GM19023 (cell line): ENCODE results near the gene CFLAR.
A peak's percentile ranks its signal among the peaks of the same experiment; 100 is the strongest.
"Not testable (repeated sequence)": the region's sequence is repeated elsewhere in the genome, so short reads cannot be mapped to it uniquely, and the experiment has no call there.

Experiments used
- ATAC-seq: cut with Tn5 transposase; IDR thresholded peaks from one replicate; pipeline ENCODE4 v1.9.1; 2021; ENCODE audit warnings: mild to moderate bottlenecking, moderate library complexity; ENCODE audit not compliant: unreplicated experiment

Gene CFLAR

GRCh38 chr2:201116115-201116958 is at the start of gene CFLAR:
TSS of gene CFLAR (plus strand) at chr2:201116164. CDS start at chr2:201129866, 13,702 bp downstream.
- peak; percentile 42 for ATAC-seq

GRCh38 chr2:201070948-201071478 is 45.0 kb upstream of the CFLAR start:
- peak; percentile 28 for ATAC-seq

- ATAC-seq, result peak; percentile 99
Observed at GRCh38 chr2:201071479-201072200, 44.3 kb upstream of the CFLAR start, which contains the start of the genes HYCC2 and NDUFB3. TSS of gene HYCC2 (minus strand) at chr2:201071671. CDS start at chr2:201024009, 47,662 bp downstream. TSS of gene NDUFB3 (plus strand) at chr2:201072001. CDS start at chr2:201078883, 6,882 bp downstream.

- no peak for ATAC-seq
Observed at GRCh38 chr2:201072201-201072530, 43.8 kb upstream of the CFLAR start.

- ATAC-seq, result no peak
Observed at GRCh38 chr2:201073071-201073470, 42.9 kb upstream of the CFLAR start.

- ATAC-seq, result no peak
Observed at GRCh38 chr2:201074996-201075395, 41.0 kb upstream of the CFLAR start.

- no peak for ATAC-seq
Observed at GRCh38 chr2:201084863-201085262, 31.1 kb upstream of the CFLAR start.

- no peak for ATAC-seq
Observed at GRCh38 chr2:201090574-201090973, 25.4 kb upstream of the CFLAR start.

- no peak for ATAC-seq
Observed at GRCh38 chr2:201093573-201093972, 22.4 kb upstream of the CFLAR start.

- ATAC-seq, result no peak
Observed at GRCh38 chr2:201100497-201100896, 15.5 kb upstream of the CFLAR start.

- ATAC-seq, result no peak
Observed at GRCh38 chr2:201105759-201106158, 10.2 kb upstream of the CFLAR start.

- no peak for ATAC-seq
Observed at GRCh38 chr2:201107624-201108023, 8.3 kb upstream of the CFLAR start.

- no peak for ATAC-seq
Observed at GRCh38 chr2:201108341-201108740, 7.6 kb upstream of the CFLAR start.

GRCh38 chr2:201109186-201109585 is 6.8 kb upstream of the CFLAR start:
- no peak for ATAC-seq

GRCh38 chr2:201110615-201111014 is 5.3 kb upstream of the CFLAR start:
- ATAC-seq, result no peak

GRCh38 chr2:201111096-201111495 is 4.9 kb upstream of the CFLAR start:
- ATAC-seq, result no peak

- no peak for ATAC-seq
Observed at GRCh38 chr2:201114350-201114749, 1.6 kb upstream of the CFLAR start.

- no peak for ATAC-seq
Observed at GRCh38 chr2:201114846-201115245, 1.1 kb upstream of the CFLAR start.

GRCh38 chr2:201116959-201117734 is 1.2 kb downstream of the CFLAR start:
- no peak for ATAC-seq

GRCh38 chr2:201117735-201118094 is 1.8 kb downstream of the CFLAR start:
- ATAC-seq, result not testable (repeated sequence)
